Stomach (tissue), 9 donors: ENCODE results near the gene ARHGEF37. TPM values are rescaled to one million over a fixed set of nuclear protein-coding genes. Genes with fewer than 3 reads are reported as not detected.

Source experiments
- DNase-seq, 2 donors: peaks; one replicate each; pipeline versions ENCODE4 v3.0.0 to v3.0.0-alpha.2; 2013 to 2019
- H3K27ac ChIP-seq, 5 donors: fragments of 200-600 bp in 4 of 5; sonication (generic) in 4 of 5; one replicate each; pipeline ENCODE4 v1.5.1; 2013 to 2019; ENCODE audit warnings: mild to moderate bottlenecking in 1 of 5, moderate library complexity in 1 of 5
- H3K27me3 ChIP-seq, 3 donors: fragments of 200-600 bp; sonication (generic); one replicate each; pipeline ENCODE4 v1.5.1; 2017 to 2019; ENCODE audit warnings: mixed run types in 1 of 3
- H3K36me3 ChIP-seq, 4 donors: fragments of 200-600 bp; sonication (generic); 1 replicate in 3 of 4; 2 replicates in 1 of 4; pipeline ENCODE4 v1.5.1; 2016 to 2019
- H3K4me1 ChIP-seq, 4 donors: fragments of 200-600 bp; sonication (generic); one replicate each; pipeline ENCODE4 v1.5.1; 2016 to 2019
- H3K4me3 ChIP-seq, 4 donors: fragments of 200-600 bp; sonication (generic) in 3 of 4; one replicate each; pipeline ENCODE4 v1.5.1; 2016 to 2019; ENCODE audit warnings: mild to moderate bottlenecking in 1 of 4
- H3K9me3 ChIP-seq, 4 donors: fragments of 200-600 bp; sonication (generic); one replicate each; pipeline ENCODE4 v1.5.1; 2016 to 2019
- EP300 ChIP-seq: sonication (generic); formaldehyde crosslinking; IDR thresholded peaks from one replicate; pipeline ENCODE4 v1.6.1; 2017; ENCODE audit warnings: antibody characterized with exemption
- POLR2A ChIP-seq, 4 donors: fragments of 450-650 bp; IDR thresholded peaks; one replicate each; pipeline ENCODE4 v1.6.1; 2016; ENCODE audit warnings: antibody characterized with exemption in 4 of 4, control low read depth in 2 of 4, mild to moderate bottlenecking in 1 of 4, moderate library complexity in 1 of 4
- POLR2AphosphoS5 ChIP-seq, 3 donors: sonication (generic); formaldehyde crosslinking; IDR thresholded peaks; one replicate each; pipeline ENCODE4 v1.6.1; 2016; ENCODE audit warnings: antibody characterized with exemption in 3 of 3
- WGBS, 5 donors: extraction: QIAGEN DNeasy Blood & Tissue Kit in 3 of 5; methylation state at CpG; one replicate each; pipeline versions ENCODE4 v1.1.5 to v1.1.7; 2013 to 2018; 5-methylcytosine and 5-hydroxymethylcytosine counted together
- intact Hi-C: fragments of 100-400 bp; cut with DNase I; formaldehyde crosslinking; loops from one replicate; pipeline ENCODE4 v1.15.1; 2023; ENCODE audit warnings: low total_unique reads
- polyA plus RNA-seq, 3 donors: library from polyadenylated mRNA; stranded (reverse); fragments of 200-250 nt; gene quantifications; one replicate each; pipeline ENCODE4 v1.2.3, GENCODE V29; 2013
- total RNA-seq, 5 donors: library from RNA; depleted of rRNA; stranded (reverse); fragments of >200 nt; gene quantifications; one replicate each; pipeline versions ENCODE4 v1.1.0 to v1.2.3, GENCODE V29; 2014 to 2016
- TF ChIP-seq, protein P1 (sequence below), 7 experiments: fragments of 450-650 bp in 4 of 7; fragments of 200-600 bp in 3 of 7; sonication (generic) in 3 of 7; IDR thresholded peaks; one replicate each; pipeline ENCODE4 v1.5.1; 2016 to 2019; ENCODE audit warnings: antibody characterized with exemption in 7 of 7, control low read depth in 2 of 7, mild to moderate bottlenecking in 1 of 7
- donor health status: healthy with polysubstance abuse.
- donor health status: Bipolar disorder and iron deficiency.
- donor health status: healthy.

The ARHGEF37 gene
- total and polyA plus RNA-seq, 8 donors: 8.0 to 64.2 (median 21.9) TPM

DNA sequence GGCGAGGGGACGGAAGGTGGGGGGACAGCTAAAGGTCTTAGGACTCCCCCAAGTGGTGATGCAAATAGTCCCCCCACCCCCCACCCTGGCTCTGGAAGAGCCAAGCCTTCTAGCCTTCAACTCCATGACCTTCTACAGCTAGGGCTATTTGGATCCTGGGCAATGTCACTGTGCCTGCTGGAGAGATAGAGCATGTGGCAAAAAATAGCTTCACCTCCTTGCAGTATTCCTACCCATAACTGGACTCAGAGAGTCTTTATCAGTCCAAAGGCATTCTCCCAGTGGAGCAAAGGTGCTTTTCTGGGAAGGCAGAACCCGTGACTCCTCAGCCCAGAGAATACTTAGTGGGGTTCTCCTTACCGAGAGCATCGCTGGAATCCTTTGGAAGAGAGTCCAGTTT is 100.0 kb downstream of the ARHGEF37 start:
- 73 to 93% (median 84%) methylated on average over 5 of the region's 5 CpGs for WGBS, 5 donors
- no peaks in the 10 kb centered on the region for H3K9me3 ChIP-seq

DNA sequence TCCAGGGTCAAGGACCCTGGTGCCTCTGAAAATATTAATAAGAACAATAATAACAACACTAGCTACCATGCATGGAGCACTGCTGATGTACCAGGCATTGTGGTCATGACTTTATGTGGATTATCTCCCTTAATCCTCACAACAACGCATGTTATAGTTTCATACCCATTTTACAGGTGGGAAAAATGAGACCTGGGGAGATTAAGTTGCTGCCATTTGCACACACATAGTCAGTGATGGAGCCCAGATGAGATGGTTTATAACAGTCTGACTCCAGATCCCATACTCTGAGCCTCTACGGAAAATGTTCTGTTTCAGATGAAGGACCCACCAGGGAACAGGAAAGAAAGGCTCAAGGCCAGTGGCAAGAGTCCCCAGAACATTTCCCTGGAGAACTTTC is 100.6 kb downstream of the ARHGEF37 start:
- intact Hi-C loops: no loop called here
- H3K36me3 ChIP-seq: no peaks in the 10 kb centered on the region
- H3K27ac ChIP-seq: peak overlapping the region in 3 of 5 donors; percentile 16 to 70 (median 58)
- H3K27me3 ChIP-seq: no peaks in the 10 kb centered on the region
- WGBS, 5 donors: 94 to 96% (median 95%) methylated on average over 2 of the region's 2 CpGs
- H3K4me1 ChIP-seq: peaks cover 8 to 43% (median 16%) of the 10 kb centered on the region in 4 donors
- TF ChIP-seq POLR2A (IDR thresholded peaks at IDR 0.05) (no peak), POLR2AphosphoS5 (IDR thresholded peaks at IDR 0.05) (no peak), EP300 (no peak)
- TF ChIP-seq, protein P1, sequence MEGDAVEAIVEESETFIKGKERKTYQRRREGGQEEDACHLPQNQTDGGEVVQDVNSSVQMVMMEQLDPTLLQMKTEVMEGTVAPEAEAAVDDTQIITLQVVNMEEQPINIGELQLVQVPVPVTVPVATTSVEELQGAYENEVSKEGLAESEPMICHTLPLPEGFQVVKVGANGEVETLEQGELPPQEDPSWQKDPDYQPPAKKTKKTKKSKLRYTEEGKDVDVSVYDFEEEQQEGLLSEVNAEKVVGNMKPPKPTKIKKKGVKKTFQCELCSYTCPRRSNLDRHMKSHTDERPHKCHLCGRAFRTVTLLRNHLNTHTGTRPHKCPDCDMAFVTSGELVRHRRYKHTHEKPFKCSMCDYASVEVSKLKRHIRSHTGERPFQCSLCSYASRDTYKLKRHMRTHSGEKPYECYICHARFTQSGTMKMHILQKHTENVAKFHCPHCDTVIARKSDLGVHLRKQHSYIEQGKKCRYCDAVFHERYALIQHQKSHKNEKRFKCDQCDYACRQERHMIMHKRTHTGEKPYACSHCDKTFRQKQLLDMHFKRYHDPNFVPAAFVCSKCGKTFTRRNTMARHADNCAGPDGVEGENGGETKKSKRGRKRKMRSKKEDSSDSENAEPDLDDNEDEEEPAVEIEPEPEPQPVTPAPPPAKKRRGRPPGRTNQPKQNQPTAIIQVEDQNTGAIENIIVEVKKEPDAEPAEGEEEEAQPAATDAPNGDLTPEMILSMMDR (IDR thresholded peaks at IDR 0.05): no peak
- H3K9me3 ChIP-seq: no peaks in the 10 kb centered on the region
- DNase-seq: no peak
- no peak overlapping the region for H3K4me3 ChIP-seq

More for the DNA sequence above, 100.0 kb downstream of the ARHGEF37 start:
- Histone ChIP-seq H3K4me1 (peaks cover 8 to 48% (median 19%) of the 10 kb centered on the region in 4 donors), H3K27me3 (no peaks in the 10 kb centered on the region), H3K27ac (peak overlapping the region; percentile 1 to 70 (median 36)), H3K36me3 (no peaks in the 10 kb centered on the region), H3K4me3 (no peak overlapping the region)
- intact Hi-C loops: no loop called here
- no peak for DNase-seq
- TF ChIP-seq EP300 (no peak), POLR2A (IDR thresholded peaks at IDR 0.05) (no peak), POLR2AphosphoS5 (IDR thresholded peaks at IDR 0.05) (no peak)
- TF ChIP-seq, protein P1 (IDR thresholded peaks at IDR 0.05): no peak

DNA sequence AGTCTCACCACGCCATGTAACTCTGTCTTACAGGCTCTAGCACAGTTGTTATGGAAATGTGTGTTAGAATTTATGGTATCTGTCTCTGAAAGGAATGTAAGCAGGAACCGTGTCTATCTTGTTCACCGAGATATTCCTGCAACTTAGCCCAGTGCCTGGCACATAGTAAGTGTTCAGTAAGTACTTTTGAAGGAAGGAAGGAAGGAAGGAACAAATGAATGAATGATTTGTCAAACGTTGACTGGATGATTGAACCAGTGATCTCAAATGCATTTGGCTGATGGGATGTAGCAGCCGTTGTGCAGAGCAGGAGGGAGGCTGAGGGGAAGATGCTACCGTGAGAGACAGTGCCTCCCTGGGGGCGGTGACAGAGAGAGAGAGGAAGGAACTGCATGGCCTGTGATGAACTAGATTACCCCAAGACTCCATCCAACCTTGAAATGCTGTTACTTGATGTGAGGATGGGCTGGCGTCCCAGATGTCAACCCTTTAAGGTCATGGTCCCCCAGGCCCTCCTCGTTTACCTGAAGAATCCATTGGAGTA is 101.3 kb downstream of the ARHGEF37 start:
- Histone ChIP-seq H3K27me3 (no peaks in the 10 kb centered on the region), H3K4me3 (no peak overlapping the region), H3K4me1 (peaks cover 8 to 39% (median 16%) of the 10 kb centered on the region in 4 donors), H3K36me3 (no peaks in the 10 kb centered on the region), H3K9me3 (no peaks in the 10 kb centered on the region), H3K27ac (peak overlapping the region in 1 of 5 donors; percentile 16)
- TF ChIP-seq EP300 (no peak), POLR2A (IDR thresholded peaks at IDR 0.05) (no peak), POLR2AphosphoS5 (IDR thresholded peaks at IDR 0.05) (no peak)
- TF ChIP-seq, protein P1 (IDR thresholded peaks at IDR 0.05): no peak
- no peak for DNase-seq
- WGBS, 5 donors: 59 to 74% (median 73%) methylated on average over 9 of the region's 9 CpGs
- intact Hi-C loops: no loop called here

DNA sequence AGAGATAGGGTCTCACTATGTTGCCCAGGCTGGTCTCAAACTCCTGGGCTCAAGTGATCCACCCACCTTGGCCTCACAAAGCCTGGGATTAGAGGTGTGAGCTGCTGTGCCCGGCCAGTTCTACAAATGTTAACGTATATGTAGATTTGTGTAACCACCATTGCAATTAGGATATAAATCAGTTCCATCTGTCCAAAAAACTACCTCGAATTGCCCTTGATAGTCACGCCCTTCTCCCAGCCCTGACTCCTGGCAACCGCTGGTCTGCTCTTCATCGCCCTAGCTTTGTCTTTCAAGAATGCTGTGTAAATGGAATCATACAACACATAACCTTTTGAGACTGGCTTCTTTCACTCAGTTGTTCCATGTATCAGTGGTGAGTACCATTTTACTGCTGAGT is 102.7 kb downstream of the ARHGEF37 start:
- Histone ChIP-seq H3K4me3 (no peak overlapping the region), H3K27me3 (no peaks in the 10 kb centered on the region), H3K36me3 (no peaks in the 10 kb centered on the region), H3K4me1 (peaks cover 8 to 39% (median 15%) of the 10 kb centered on the region in 4 donors), H3K9me3 (no peaks in the 10 kb centered on the region), H3K27ac (peak overlapping the region in 2 of 5 donors; percentile 50 to 52)
- 67 to 83% (median 74%) methylated on average over 6 of the region's 6 CpGs for WGBS, 5 donors
- no peak for TF ChIP-seq EP300
- TF ChIP-seq, protein P1 (IDR thresholded peaks at IDR 0.05): no peak
- no peak for TF ChIP-seq POLR2A (IDR thresholded peaks at IDR 0.05)
- intact Hi-C loops: no loop called here
- no peak for DNase-seq
